ENCODE measurements around the gene LRRC61. TPM values are rescaled to one million over a fixed set of nuclear protein-coding genes. Genes with fewer than 3 reads are reported as not detected.
A peak's percentile ranks its signal among the peaks of the same experiment; 100 is the strongest.

LRRC61 gene
- total and polyA plus RNA-seq, 2 of the 13 experiments (the other 11 are each of a cell fraction or from before 2014, with no cell fraction given) = 33.0 to 34.8 TPM

GRCh38 chr7:150378853-150379440 is 55.8 kb downstream of the LRRC61 start, which contains the start of gene ZNF775 (continued):
- TF ChIP-seq, protein P1, sequence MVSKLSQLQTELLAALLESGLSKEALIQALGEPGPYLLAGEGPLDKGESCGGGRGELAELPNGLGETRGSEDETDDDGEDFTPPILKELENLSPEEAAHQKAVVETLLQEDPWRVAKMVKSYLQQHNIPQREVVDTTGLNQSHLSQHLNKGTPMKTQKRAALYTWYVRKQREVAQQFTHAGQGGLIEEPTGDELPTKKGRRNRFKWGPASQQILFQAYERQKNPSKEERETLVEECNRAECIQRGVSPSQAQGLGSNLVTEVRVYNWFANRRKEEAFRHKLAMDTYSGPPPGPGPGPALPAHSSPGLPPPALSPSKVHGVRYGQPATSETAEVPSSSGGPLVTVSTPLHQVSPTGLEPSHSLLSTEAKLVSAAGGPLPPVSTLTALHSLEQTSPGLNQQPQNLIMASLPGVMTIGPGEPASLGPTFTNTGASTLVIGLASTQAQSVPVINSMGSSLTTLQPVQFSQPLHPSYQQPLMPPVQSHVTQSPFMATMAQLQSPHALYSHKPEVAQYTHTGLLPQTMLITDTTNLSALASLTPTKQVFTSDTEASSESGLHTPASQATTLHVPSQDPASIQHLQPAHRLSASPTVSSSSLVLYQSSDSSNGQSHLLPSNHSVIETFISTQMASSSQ (IDR thresholded peaks at IDR 0.05; ENCODE audit: low read depth) = no peak
- TF ChIP-seq, protein P1 (CRISPR knock-in tag; IDR thresholded peaks at IDR 0.05; ENCODE audit: borderline replicate concordance) = peak; percentile 41; the same call in 1 of the 2 replicates
- TF ChIP-seq SIN3A (IDR thresholded peaks at IDR 0.05; ENCODE audit: borderline replicate concordance, low read depth, low read length) = peak; percentile 57; the same call in 1 of the 2 replicates
- no peak for TF ChIP-seq ZNF232 (CRISPR knock-in tag; IDR thresholded peaks at IDR 0.05; ENCODE audit: borderline replicate concordance)
- TF ChIP-seq ZSCAN12 (CRISPR knock-in tag; IDR thresholded peaks at IDR 0.05) = 0 out of 2 replicates have a peak, but pooled peaks have one; percentile 61
- TF ChIP-seq ZNF251 (CRISPR knock-in tag; IDR thresholded peaks at IDR 0.05) = 0 out of 2 replicates have a peak, but pooled peaks have one; percentile 72
- no peak for TF ChIP-seq ZBTB7B (CRISPR knock-in tag; IDR thresholded peaks at IDR 0.05)
- peak; percentile 59 for TF ChIP-seq SOX5 (CRISPR knock-in tag; IDR thresholded peaks at IDR 0.05; ENCODE audit: borderline replicate concordance)
- TF ChIP-seq, protein P2, sequence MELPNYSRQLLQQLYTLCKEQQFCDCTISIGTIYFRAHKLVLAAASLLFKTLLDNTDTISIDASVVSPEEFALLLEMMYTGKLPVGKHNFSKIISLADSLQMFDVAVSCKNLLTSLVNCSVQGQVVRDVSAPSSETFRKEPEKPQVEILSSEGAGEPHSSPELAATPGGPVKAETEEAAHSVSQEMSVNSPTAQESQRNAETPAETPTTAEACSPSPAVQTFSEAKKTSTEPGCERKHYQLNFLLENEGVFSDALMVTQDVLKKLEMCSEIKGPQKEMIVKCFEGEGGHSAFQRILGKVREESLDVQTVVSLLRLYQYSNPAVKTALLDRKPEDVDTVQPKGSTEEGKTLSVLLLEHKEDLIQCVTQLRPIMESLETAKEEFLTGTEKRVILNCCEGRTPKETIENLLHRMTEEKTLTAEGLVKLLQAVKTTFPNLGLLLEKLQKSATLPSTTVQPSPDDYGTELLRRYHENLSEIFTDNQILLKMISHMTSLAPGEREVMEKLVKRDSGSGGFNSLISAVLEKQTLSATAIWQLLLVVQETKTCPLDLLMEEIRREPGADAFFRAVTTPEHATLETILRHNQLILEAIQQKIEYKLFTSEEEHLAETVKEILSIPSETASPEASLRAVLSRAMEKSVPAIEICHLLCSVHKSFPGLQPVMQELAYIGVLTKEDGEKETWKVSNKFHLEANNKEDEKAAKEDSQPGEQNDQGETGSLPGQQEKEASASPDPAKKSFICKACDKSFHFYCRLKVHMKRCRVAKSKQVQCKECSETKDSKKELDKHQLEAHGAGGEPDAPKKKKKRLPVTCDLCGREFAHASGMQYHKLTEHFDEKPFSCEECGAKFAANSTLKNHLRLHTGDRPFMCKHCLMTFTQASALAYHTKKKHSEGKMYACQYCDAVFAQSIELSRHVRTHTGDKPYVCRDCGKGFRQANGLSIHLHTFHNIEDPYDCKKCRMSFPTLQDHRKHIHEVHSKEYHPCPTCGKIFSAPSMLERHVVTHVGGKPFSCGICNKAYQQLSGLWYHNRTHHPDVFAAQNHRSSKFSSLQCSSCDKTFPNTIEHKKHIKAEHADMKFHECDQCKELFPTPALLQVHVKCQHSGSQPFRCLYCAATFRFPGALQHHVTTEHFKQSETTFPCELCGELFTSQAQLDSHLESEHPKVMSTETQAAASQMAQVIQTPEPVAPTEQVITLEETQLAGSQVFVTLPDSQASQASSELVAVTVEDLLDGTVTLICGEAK (IDR thresholded peaks at IDR 0.05) = no peak
- TF ChIP-seq, protein P2 (CRISPR knock-in tag; IDR thresholded peaks at IDR 0.05) = peak; percentile 21
- TF ChIP-seq GRHL1 (CRISPR knock-in tag; conservative IDR thresholded peaks at IDR 0.05) = no peak
- TF ChIP-seq, protein P3, sequence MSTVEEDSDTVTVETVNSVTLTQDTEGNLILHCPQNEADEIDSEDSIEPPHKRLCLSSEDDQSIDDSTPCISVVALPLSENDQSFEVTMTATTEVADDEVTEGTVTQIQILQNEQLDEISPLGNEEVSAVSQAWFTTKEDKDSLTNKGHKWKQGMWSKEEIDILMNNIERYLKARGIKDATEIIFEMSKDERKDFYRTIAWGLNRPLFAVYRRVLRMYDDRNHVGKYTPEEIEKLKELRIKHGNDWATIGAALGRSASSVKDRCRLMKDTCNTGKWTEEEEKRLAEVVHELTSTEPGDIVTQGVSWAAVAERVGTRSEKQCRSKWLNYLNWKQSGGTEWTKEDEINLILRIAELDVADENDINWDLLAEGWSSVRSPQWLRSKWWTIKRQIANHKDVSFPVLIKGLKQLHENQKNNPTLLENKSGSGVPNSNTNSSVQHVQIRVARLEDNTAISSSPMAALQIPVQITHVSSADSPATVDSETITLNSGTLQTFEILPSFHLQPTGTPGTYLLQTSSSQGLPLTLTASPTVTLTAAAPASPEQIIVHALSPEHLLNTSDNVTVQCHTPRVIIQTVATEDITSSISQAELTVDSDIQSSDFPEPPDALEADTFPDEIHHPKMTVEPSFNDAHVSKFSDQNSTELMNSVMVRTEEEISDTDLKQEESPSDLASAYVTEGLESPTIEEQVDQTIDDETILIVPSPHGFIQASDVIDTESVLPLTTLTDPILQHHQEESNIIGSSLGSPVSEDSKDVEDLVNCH (CRISPR knock-in tag; IDR thresholded peaks at IDR 0.05) = no peak

Data from HepG2 (cell line).